HL-60 (cell line): ENCODE measurements around the gene SMTNL2.

Experiments used
- DNase-seq, 2 experiments: peaks; one replicate each; pipeline ENCODE4 v3.0.0-alpha.2; 2010 to 2020; ENCODE audit warnings: low read depth in 1 of 2, low spot score in 1 of 2
- H3K27ac ChIP-seq: fragments of 250-450 bp; sonication (Bioruptor Pico); replicated peaks from 2 replicates; pipeline ENCODE4 v1.5.1; 2020; ENCODE audit warnings: mild to moderate bottlenecking, moderate library complexity
- H3K27me3 ChIP-seq: fragments of 250-450 bp; sonication (Bioruptor Pico); 2 replicates; pipeline ENCODE4 v1.5.1; 2021; ENCODE audit warnings: mild to moderate bottlenecking, moderate library complexity; ENCODE audit not compliant: insufficient read depth, poor library complexity, severe bottlenecking
- H3K4me3 ChIP-seq: replicated peaks from 2 replicates; pipeline ENCODE4 v1.5.1; 2011; ENCODE audit warnings: mild to moderate bottlenecking, control low read depth, low read length; ENCODE audit not compliant: insufficient read depth
- CTCF ChIP-seq: IDR thresholded peaks from one replicate; pipeline ENCODE4 v1.5.1; 2011; ENCODE audit warnings: low read length, control low read depth, inconsistent platforms; ENCODE audit not compliant: insufficient read depth
- GABPA ChIP-seq: IDR thresholded peaks from 2 replicates; pipeline ENCODE4 v1.6.1; 2012; ENCODE audit warnings: low read depth
- POLR2AphosphoS5 ChIP-seq: IDR thresholded peaks from 2 replicates; pipeline ENCODE4 v1.6.1; 2012; ENCODE audit warnings: low read depth
- SPI1 ChIP-seq: IDR thresholded peaks from 2 replicates; pipeline ENCODE4 v1.6.1; 2012; ENCODE audit warnings: low read depth, mild to moderate bottlenecking, borderline replicate concordance
- TF ChIP-seq, protein P1 (sequence below): IDR thresholded peaks from 2 replicates; pipeline ENCODE4 v1.6.1; 2012; ENCODE audit warnings: low read depth; ENCODE audit not compliant: insufficient replicate concordance

SMTNL2 gene

GRCh38 chr17:4617090-4617489, 32.8 kb downstream of the SMTNL2 start:
- no peak for TF ChIP-seq GABPA
- no peak for TF ChIP-seq POLR2AphosphoS5
- TF ChIP-seq CTCF: no peak
- TF ChIP-seq SPI1: no peak
- TF ChIP-seq, protein P1, sequence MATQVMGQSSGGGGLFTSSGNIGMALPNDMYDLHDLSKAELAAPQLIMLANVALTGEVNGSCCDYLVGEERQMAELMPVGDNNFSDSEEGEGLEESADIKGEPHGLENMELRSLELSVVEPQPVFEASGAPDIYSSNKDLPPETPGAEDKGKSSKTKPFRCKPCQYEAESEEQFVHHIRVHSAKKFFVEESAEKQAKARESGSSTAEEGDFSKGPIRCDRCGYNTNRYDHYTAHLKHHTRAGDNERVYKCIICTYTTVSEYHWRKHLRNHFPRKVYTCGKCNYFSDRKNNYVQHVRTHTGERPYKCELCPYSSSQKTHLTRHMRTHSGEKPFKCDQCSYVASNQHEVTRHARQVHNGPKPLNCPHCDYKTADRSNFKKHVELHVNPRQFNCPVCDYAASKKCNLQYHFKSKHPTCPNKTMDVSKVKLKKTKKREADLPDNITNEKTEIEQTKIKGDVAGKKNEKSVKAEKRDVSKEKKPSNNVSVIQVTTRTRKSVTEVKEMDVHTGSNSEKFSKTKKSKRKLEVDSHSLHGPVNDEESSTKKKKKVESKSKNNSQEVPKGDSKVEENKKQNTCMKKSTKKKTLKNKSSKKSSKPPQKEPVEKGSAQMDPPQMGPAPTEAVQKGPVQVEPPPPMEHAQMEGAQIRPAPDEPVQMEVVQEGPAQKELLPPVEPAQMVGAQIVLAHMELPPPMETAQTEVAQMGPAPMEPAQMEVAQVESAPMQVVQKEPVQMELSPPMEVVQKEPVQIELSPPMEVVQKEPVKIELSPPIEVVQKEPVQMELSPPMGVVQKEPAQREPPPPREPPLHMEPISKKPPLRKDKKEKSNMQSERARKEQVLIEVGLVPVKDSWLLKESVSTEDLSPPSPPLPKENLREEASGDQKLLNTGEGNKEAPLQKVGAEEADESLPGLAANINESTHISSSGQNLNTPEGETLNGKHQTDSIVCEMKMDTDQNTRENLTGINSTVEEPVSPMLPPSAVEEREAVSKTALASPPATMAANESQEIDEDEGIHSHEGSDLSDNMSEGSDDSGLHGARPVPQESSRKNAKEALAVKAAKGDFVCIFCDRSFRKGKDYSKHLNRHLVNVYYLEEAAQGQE: no peak
- no peak for DNase-seq
- no peaks in the 10 kb centered on the region for H3K27me3 ChIP-seq

GRCh38 chr17:4617590-4618351, 33.4 kb downstream of the SMTNL2 start:
- H3K4me3 ChIP-seq: no peak overlapping the region
- no peaks in the 10 kb centered on the region for H3K27me3 ChIP-seq
- no peak overlapping the region for H3K27ac ChIP-seq
- no peak for DNase-seq
- TF ChIP-seq SPI1: no peak
- TF ChIP-seq POLR2AphosphoS5: no peak
- TF ChIP-seq CTCF: no peak
- TF ChIP-seq, protein P1: no peak

More at GRCh38 chr17:4617090-4617489, 32.8 kb downstream of the SMTNL2 start:
- H3K27ac ChIP-seq: no peak overlapping the region
- H3K4me3 ChIP-seq: no peak overlapping the region

DNA sequence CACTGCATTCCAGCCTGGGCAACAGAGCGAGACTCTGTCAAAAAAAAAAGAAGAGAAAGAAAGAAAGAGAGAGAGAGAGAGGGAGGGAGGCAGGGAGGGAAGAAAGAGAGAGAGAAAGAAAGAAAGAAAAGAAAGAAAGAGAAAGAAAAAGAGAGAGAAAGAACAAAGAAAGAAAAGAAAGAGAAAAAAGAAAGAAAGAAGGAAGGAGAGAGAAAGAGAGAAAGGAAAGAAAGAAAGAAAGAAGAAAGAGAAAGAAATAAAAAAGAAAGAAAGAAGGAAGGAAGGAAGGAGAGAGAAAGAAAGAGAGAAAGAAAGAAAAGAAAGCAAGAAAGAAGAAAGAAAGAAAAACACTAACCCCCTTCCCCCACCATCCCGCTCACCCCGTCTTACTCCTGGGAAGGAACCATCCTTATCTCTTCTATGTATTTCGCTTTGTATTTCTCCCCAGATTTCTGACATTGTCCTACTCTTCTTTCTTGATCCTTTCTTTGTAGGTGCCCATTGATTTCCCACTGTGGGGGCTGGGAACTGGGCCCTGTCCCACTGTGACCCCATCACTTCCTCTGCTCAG, 36.3 kb downstream of the SMTNL2 start:
- DNase-seq: no peak
- Histone ChIP-seq H3K27ac (no peak overlapping the region), H3K27me3 (no peaks in the 10 kb centered on the region), H3K4me3 (no peak overlapping the region)
- TF ChIP-seq, protein P1: no peak
- TF ChIP-seq GABPA (no peak), CTCF (no peak), SPI1 (no peak), POLR2AphosphoS5 (no peak)
